Measurements from ENCODE around the gene PROSER1.
"Not testable (repeated sequence)": the region's sequence is repeated elsewhere in the genome, so short reads cannot be mapped to it uniquely, and the experiment has no call there.

The PROSER1 gene

DNA sequence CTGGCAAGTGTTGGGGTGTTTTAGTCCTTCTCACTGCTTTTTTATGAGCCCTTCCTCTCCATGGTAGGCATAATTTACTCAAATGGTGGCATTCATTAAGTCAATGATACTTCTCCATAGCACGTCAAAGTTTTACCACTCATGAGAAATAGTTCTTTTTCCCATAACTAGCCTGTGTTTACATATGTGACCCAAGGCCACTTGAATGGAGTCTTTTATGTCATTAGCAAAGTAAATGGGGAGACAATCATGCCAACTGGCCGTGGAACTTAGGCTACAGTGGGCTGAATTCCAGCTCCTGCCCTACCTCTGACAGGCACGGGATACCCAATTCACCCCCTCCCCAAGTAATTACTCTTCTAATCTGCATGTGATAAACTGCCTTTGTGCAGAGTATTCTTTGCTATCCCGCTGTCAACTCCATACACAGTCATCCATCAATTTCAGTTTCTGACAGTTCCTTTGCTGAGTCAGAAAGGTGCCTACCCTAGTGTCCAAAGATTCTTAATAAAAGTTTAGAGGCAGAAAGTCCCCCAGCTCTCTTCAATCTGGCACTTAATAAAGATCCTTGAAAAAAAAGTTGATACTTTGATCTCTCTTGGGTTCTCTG is 16.9 kb downstream of the PROSER1 start:
- H3K36me3 ChIP-seq, result peaks cover 73 to 95% (median 87%) of the 10 kb centered on the region in 11 experiments
- peaks cover 0 to 16% (median 8%) of the 10 kb centered on the region in 11 experiments; a peak in 11 of 22 replicates for H4K20me1 ChIP-seq
- no peak for TF ChIP-seq Cebpa-rat (IDR thresholded peaks at IDR 0.05)

DNA sequence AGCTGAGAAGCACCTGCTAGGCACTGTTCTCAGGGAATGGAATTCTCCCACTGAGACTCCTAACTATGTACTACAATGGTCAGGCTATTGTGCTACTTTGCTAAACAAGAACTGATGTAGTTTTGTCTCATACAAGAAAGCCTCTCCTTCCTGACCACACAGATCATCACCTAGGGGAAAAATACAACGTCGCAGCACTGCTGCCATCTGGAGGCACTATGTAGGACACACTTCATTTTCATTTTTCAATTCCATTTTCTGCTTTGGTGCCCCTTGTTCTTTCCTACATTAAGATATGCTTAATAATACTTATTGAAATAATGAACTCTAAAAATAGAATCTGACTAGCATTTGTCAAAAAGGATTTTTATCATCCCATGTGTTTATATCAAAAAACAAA is 21.1 kb downstream of the PROSER1 start:
- TF ChIP-seq Cebpa-rat (IDR thresholded peaks at IDR 0.05), result no peak
- H3K4me1 ChIP-seq, result peaks cover 0 to 10% (median 0%) of the 10 kb centered on the region in 10 experiments; a peak in 1 of 20 replicates

More for the DNA sequence above, 16.9 kb downstream of the PROSER1 start:
- peaks cover 0 to 10% (median 0%) of the 10 kb centered on the region in 10 experiments; a peak in 1 of 20 replicates for H3K4me1 ChIP-seq
- H3K4me2 ChIP-seq, result no peak overlapping the region
- H3K27me3 ChIP-seq, result no peaks in the 10 kb centered on the region
- H3K9me3 ChIP-seq (replicated peaks in 1 of 11), result no peaks in the 10 kb centered on the region
- H3K27ac ChIP-seq, result no peak overlapping the region
- H3K4me3 ChIP-seq, result no peak overlapping the region
- H3K9ac ChIP-seq, result no peak overlapping the region

DNA sequence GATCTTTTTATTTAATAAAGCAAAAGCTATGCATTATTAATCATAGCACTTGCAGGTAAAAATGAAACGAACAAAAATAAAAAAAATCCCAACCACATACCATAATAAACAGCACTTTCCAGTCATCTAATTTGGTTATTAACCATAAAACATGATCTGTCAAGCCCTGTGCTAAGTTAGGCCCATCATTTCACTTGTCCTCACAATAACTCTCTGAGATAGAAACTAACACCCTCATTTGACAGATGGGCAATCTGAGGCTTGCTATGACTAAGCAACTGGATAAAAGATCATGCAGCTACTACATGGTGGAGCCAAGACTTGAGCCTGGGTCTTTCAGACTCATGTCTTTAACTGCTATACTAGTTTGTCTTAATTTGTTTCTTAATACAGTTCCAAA is 21.8 kb downstream of the PROSER1 start:
- H3K4me1 ChIP-seq, result peaks cover 0 to 10% (median 0%) of the 10 kb centered on the region in 10 experiments; a peak in 1 of 20 replicates
- no peak overlapping the region for H3K27ac ChIP-seq
- peaks cover 73 to 95% (median 86%) of the 10 kb centered on the region in 11 experiments for H3K36me3 ChIP-seq
- H4K20me1 ChIP-seq, result peaks cover 0 to 16% (median 5%) of the 10 kb centered on the region in 11 experiments; a peak in 9 of 22 replicates
- no peak overlapping the region for H3K9ac ChIP-seq
- no peaks in the 10 kb centered on the region for H3K9me3 ChIP-seq (replicated peaks in 1 of 11)
- no peak overlapping the region for H3K4me3 ChIP-seq
- H3K27me3 ChIP-seq, result no peaks in the 10 kb centered on the region
- no peak for TF ChIP-seq Cebpa-rat (IDR thresholded peaks at IDR 0.05)
- H3K4me2 ChIP-seq, result no peak overlapping the region

More for the DNA sequence above, 21.1 kb downstream of the PROSER1 start:
- H3K27ac ChIP-seq, result no peak overlapping the region
- H3K4me2 ChIP-seq, result no peak overlapping the region
- no peak overlapping the region for H3K4me3 ChIP-seq
- H3K9me3 ChIP-seq (replicated peaks in 1 of 11), result no peaks in the 10 kb centered on the region
- H4K20me1 ChIP-seq, result peaks cover 0 to 16% (median 5%) of the 10 kb centered on the region in 11 experiments; a peak in 9 of 22 replicates
- peaks cover 73 to 95% (median 86%) of the 10 kb centered on the region in 11 experiments for H3K36me3 ChIP-seq
- H3K9ac ChIP-seq, result no peak overlapping the region
- H3K27me3 ChIP-seq, result no peaks in the 10 kb centered on the region

DNA sequence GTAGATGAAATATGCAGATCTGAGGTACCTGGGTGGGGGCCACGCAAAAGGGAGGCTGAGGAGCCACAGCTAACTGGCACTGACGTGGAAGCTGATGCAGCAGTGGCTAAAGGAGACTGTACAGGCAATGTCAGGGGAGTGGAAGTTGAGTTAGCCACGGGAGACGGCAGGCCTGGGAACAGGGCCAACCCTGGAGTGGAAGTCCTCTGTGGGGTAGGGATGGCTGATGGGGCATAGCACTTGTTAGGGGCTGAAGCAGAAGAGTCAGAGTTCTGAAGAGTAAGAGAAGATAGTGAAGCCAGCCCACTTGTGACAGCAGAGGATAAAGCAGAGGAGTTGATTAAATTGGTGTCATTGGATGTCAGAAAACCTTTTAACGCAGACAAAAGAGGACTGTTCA is 24.4 kb downstream of the PROSER1 start:
- no peak for TF ChIP-seq Cebpa-rat (IDR thresholded peaks at IDR 0.05)
- Histone ChIP-seq H3K36me3 (peaks cover 93 to 100% (median 97%) of the 10 kb centered on the region in 11 experiments), H3K9me3 (replicated peaks in 1 of 11) (no peaks in the 10 kb centered on the region), H3K27ac (no peak overlapping the region), H4K20me1 (peaks cover 0 to 16% (median 5%) of the 10 kb centered on the region in 11 experiments; a peak in 8 of 22 replicates), H3K4me2 (no peak overlapping the region), H3K4me3 (no peak overlapping the region), H3K9ac (no peak overlapping the region), H3K4me1 (peaks cover 0 to 7% (median 0%) of the 10 kb centered on the region in 10 experiments; a peak in 1 of 20 replicates), H3K27me3 (no peaks in the 10 kb centered on the region)

DNA sequence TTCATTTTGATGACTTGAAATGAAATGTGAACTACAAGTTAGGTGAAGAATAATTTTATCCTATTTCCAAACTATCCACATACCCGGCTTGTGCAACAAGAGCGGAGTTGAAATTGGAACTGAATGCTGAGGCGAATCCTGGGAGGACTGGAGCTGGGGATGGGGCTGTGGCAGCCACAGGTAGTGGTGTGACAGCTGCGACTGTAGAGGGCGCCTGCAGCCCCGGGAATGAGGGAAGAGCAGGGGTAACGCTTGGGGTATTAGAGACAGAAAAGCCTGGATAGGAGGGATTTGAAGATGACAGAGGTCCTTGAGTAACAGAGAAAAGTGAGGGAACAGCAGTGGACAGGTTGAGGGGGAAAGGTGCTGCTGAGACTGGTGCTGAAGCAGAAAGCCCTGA is 25.3 kb downstream of the PROSER1 start:
- Histone ChIP-seq H3K27ac (no peak overlapping the region), H3K9ac (no peak overlapping the region), H3K9me3 (replicated peaks in 1 of 11) (peaks cover 0 to 5% (median under 1%) of the 10 kb centered on the region in 11 experiments; a peak in 7 of 22 replicates), H3K27me3 (no peaks in the 10 kb centered on the region), H3K4me1 (no peaks in the 10 kb centered on the region), H3K4me3 (no peak overlapping the region), H3K36me3 (peaks cover 95 to 100% (median 99%) of the 10 kb centered on the region in 11 experiments), H4K20me1 (peaks cover 0 to 9% (median 0%) of the 10 kb centered on the region in 11 experiments; a peak in 5 of 22 replicates), H3K4me2 (no peak overlapping the region)
- TF ChIP-seq Cebpa-rat (IDR thresholded peaks at IDR 0.05), result no peak

DNA sequence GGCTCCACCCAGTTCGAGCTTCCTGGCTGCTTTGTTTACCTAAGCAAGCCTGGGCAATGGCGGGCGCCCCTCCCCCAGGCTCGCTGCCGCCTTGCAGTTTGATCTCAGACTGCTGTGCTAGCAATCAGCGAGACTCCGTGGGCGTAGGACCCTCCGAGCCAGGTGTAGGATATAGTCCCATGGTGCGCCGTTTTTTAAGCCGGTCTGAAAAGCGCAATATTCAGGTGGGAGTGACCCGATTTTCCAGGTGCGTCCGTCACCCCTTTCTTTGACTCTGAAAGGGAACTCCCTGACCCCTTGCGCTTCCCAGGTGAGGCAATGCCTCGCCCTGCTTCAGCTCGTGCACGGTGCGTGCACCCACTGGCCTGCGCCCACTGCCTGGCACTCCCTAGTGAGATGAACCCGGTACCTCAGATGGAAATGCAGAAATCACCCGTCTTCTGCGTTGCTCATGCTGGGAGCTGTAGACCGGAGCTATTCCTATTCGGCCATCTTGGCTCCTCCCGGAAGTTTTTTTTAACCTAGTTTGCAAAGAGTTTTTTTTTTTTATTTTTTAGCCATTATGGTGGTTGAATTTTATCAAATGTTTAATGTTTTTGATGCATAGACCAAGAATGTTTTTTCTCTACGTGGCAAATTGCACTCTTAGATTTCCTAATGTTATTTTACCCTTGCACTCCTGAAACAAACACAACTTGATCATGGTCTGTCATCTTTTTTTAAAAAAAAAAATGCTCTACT is 31.3 kb downstream of the PROSER1 start:
- H3K9ac ChIP-seq, H3K4me1 ChIP-seq, H4K20me1 ChIP-seq, H3K4me2 ChIP-seq, H3K27ac ChIP-seq, H3K4me3 ChIP-seq, H3K27me3 ChIP-seq: not testable (repeated sequence)
- H3K9me3 ChIP-seq (replicated peaks in 1 of 11), result peaks cover 0 to 14% (median 10%) of the 10 kb centered on the region in 11 experiments; a peak in 14 of 22 replicates
- peaks cover 40 to 45% (median 44%) of the 10 kb centered on the region in 11 experiments for H3K36me3 ChIP-seq

DNA sequence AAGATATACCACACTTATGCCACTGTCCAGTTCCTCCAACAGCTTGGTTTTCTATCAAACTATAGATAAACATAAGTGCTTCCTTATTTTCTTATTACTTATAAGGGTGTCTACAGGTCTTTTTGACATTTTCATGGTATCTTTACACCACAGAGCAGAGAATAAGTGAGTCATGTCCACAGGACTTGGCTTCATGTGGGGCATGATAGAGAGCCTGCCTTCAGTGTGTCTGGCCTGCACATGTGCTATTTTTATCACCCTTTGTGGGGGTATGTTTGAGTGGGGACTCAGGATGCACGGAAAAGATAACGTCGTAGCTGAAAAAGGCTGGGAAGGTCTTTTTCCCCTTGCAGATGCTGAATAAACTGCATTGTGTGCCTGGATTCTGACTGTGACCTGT is 39.1 kb downstream of the PROSER1 start:
- H3K27ac ChIP-seq, result no peak overlapping the region
- H4K20me1 ChIP-seq, result no peaks in the 10 kb centered on the region
- no peak overlapping the region for H3K4me3 ChIP-seq
- TF ChIP-seq Cebpa-rat (IDR thresholded peaks at IDR 0.05), result no peak
- no peaks in the 10 kb centered on the region for H3K27me3 ChIP-seq
- no peaks in the 10 kb centered on the region for H3K4me1 ChIP-seq
- no peaks in the 10 kb centered on the region for H3K9me3 ChIP-seq (replicated peaks in 1 of 11)
- H3K9ac ChIP-seq, result no peak overlapping the region
- H3K36me3 ChIP-seq, result no peaks in the 10 kb centered on the region
- H3K4me2 ChIP-seq, result no peak overlapping the region

DNA sequence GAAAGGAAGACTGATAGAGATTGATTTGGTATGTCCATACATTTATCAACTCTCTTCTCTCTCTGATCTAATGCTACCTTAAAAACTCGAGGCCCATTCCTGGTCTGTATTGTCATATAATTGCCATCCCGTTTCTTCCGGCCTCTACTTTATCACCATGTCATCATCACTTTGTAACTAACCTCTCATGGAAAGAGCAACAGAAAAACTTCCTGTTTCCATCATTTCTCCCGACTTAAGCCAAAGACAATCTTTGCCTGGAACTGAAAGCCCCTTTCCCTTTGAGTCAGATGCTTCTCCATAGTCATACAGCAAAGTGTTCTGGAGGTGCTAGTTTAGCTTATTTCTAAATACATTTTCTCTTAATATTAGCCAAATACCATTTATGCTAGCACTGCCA is 44.5 kb downstream of the PROSER1 start:
- no peaks in the 10 kb centered on the region for H3K4me1 ChIP-seq
- H3K9ac ChIP-seq, result no peak overlapping the region
- no peak overlapping the region for H3K4me3 ChIP-seq
- H3K27ac ChIP-seq, result no peak overlapping the region
- H3K4me2 ChIP-seq, result no peak overlapping the region
- TF ChIP-seq Cebpa-rat (IDR thresholded peaks at IDR 0.05), result no peak
- no peaks in the 10 kb centered on the region for H4K20me1 ChIP-seq
- no peaks in the 10 kb centered on the region for H3K36me3 ChIP-seq
- no peaks in the 10 kb centered on the region for H3K27me3 ChIP-seq
- no peaks in the 10 kb centered on the region for H3K9me3 ChIP-seq (replicated peaks in 1 of 11)

DNA sequence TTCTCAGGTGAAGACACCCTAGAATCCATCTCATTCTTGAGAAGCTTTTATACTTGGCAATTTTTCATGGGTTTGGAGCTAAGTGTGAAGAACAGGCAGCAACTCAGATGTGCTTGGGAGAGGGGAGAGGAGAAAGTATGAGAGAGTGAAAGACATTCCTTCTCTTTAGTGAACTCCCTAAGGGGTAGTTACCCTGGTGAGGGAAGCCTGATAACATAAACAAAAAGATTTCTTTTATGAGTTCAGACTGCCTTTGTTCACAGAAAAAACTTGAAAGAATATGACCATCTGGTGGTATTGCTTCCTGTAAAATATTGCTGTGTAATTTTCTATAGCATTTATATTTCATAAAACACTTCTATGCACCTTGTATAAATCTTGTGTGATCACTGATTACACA is 47.2 kb downstream of the PROSER1 start, which contains the start of gene STOML3:
STOML3 (minus strand) TSS at position 139 of the 400 bp plus-strand sequence; CDS start at position 29, 110 bp downstream.
- H3K27ac ChIP-seq, result no peak within 1 kb of the TSS
- no peak within 1 kb of the TSS for H3K9ac ChIP-seq
- no peak for TF ChIP-seq Cebpa-rat (IDR thresholded peaks at IDR 0.05)
- H3K4me1 ChIP-seq, result no peaks in the 10 kb centered on the region
- no peak within 1 kb of the TSS for H3K4me3 ChIP-seq
- H3K9me3 ChIP-seq (replicated peaks in 1 of 11), result no peaks in the 10 kb centered on the region
- H3K36me3 ChIP-seq, result no peaks in the 10 kb centered on the region
- H3K4me2 ChIP-seq, result no peak within 1 kb of the TSS
- no peaks in the 10 kb centered on the region for H4K20me1 ChIP-seq
- H3K27me3 ChIP-seq, result no peaks in the 10 kb centered on the region
